HepG2 (cell line): Measurements from ENCODE around the gene KIF2C. TPM values are rescaled to one million over a fixed set of nuclear protein-coding genes. Genes with fewer than 3 reads are reported as not detected.

ENCODE experiments used
- ATAC-seq: fragments of 200-7000 bp; cut with Tn5 transposase; 3 replicates; pipeline ENCODE4 v1.9.1; 2020; ENCODE audit warnings: mild to moderate bottlenecking, moderate library complexity
- BruUV-seq: library from RNA; stranded (reverse); fragments of 400-500 nt; replicated peaks from 2 replicates; lab custom pipeline; 2021; lab: Mats Ljungman, UMichigan
- CTCF ChIA-PET: fragments of 300-600 bp; formaldehyde crosslinking; extraction: SDS; loops from one replicate; lab custom pipeline; 2021; ENCODE audit warnings: low total read pairs, inconsistent platforms, low intra/inter-chr PET ratio; lab: Yijun Ruan, JAX
- POLR2A ChIA-PET: fragments of 350-600 bp; sonication (Branson Sonifier 250); formaldehyde crosslinking; loops from one replicate; lab custom pipeline; 2020; ENCODE audit warnings: antibody characterized with exemption, inconsistent platforms; lab: Yijun Ruan, JAX
- DNase-seq: peaks from one replicate; pipeline ENCODE4 v3.0.0-alpha.2; 2015; ENCODE audit warnings: low spot score
- FAIRE-seq: peaks from 3 replicates; lab custom pipeline; 2011; peaks lifted over from hg19 to GRCh38; lab: Jason Lieb, UNC
- H2AFZ ChIP-seq: one replicate; pipeline ENCODE4 v1.6.1; 2011; ENCODE audit warnings: low read length, inconsistent platforms
- H3K27ac ChIP-seq: fragments of 300-600 bp; 3 replicates; pipeline ENCODE4 v1.8.0; 2011; ENCODE audit warnings: mixed run types, mild to moderate bottlenecking, mixed read lengths, low read length, inconsistent platforms; ENCODE audit not compliant: insufficient read depth; ENCODE audit errors: extremely low read length
- H3K27me3 ChIP-seq, 2 experiments: fragments of 200-600 bp in 1 of 2; 2 replicates in 1 of 2; 3 replicates in 1 of 2; pipeline versions ENCODE4 v1.6.0 to v1.8.0; 2011; ENCODE audit warnings: low read length in 2 of 2, mild to moderate bottlenecking in 2 of 2, moderate library complexity in 2 of 2, inconsistent platforms in 1 of 2; ENCODE audit not compliant: insufficient read depth in 2 of 2, control insufficient read depth in 1 of 2
- H3K36me3 ChIP-seq, 2 experiments: fragments of 200-600 bp in 1 of 2; replicated peaks in 1 of 2; 2 replicates in 1 of 2; 3 replicates in 1 of 2; pipeline versions ENCODE4 v1.5.1 to v1.8.0; 2011; ENCODE audit warnings: low read length in 2 of 2, inconsistent platforms in 1 of 2; ENCODE audit not compliant: insufficient read depth in 2 of 2, control insufficient read depth in 1 of 2
- H3K4me1 ChIP-seq: 2 replicates; pipeline ENCODE4 v1.5.1; 2012; ENCODE audit warnings: low read length, inconsistent platforms; ENCODE audit not compliant: insufficient read depth
- H3K4me2 ChIP-seq: 2 replicates; pipeline ENCODE4 v1.6.0; 2011; ENCODE audit warnings: low read depth, low read length, inconsistent platforms
- H3K4me3 ChIP-seq, 3 experiments: fragments of 200-600 bp in 1 of 3; sonication (generic), shearing (Covaris generic) in 1 of 3; replicated peaks in 1 of 3; 2 replicates each; pipeline ENCODE4 v1.5.1; 2011 to 2016; ENCODE audit warnings: low read length in 3 of 3, inconsistent platforms in 2 of 3, low read depth in 2 of 3, mild to moderate bottlenecking in 2 of 3, control low read depth in 1 of 3, mixed read lengths in 1 of 3; ENCODE audit not compliant: insufficient read depth in 1 of 3
- H3K79me2 ChIP-seq: one replicate; pipeline ENCODE4 v1.6.1; 2011; ENCODE audit warnings: low read length, inconsistent platforms; ENCODE audit not compliant: insufficient read depth
- H3K9ac ChIP-seq: 2 replicates; pipeline ENCODE4 v1.6.0; 2011; ENCODE audit warnings: mild to moderate bottlenecking, low read depth, low read length, inconsistent platforms; ENCODE audit not compliant: insufficient read depth
- H3K9me3 ChIP-seq: 2 replicates; pipeline ENCODE4 v1.5.1; 2012; ENCODE audit warnings: mild to moderate bottlenecking, low read length
- H4K20me1 ChIP-seq: 2 replicates; pipeline ENCODE4 v1.6.0; 2011; ENCODE audit warnings: inconsistent platforms, mild to moderate bottlenecking, low read length, moderate library complexity; ENCODE audit not compliant: insufficient read depth
- ATF7 ChIP-seq, 2 experiments: fragments of 450-650 bp in 1 of 2; sonication (generic) in 1 of 2; formaldehyde crosslinking in 1 of 2; IDR thresholded peaks; 2 replicates each; pipeline versions ENCODE4 v1.4.0 to v1.6.1; 2016 to 2020; ENCODE audit warnings: antibody characterized with exemption in 1 of 2, mild to moderate bottlenecking in 1 of 2, missing genetic modification reagents in 1 of 2
- DMTF1 ChIP-seq: sonication (generic); formaldehyde crosslinking; IDR thresholded peaks from 2 replicates; pipeline ENCODE4 v1.4.0; 2020; ENCODE audit warnings: mild to moderate bottlenecking, missing genetic modification reagents
- FOXA1 ChIP-seq, 2 experiments: fragments of 450-650 bp in 1 of 2; sonication (generic) in 1 of 2; formaldehyde crosslinking in 1 of 2; IDR thresholded peaks; 2 replicates each; pipeline versions ENCODE4 v1.4.0 to v1.6.1; 2016 to 2020; ENCODE audit warnings: missing genetic modification reagents in 1 of 2
- GATA4 ChIP-seq: sonication (generic); IDR thresholded peaks from 2 replicates; pipeline ENCODE4 v1.6.1; 2016; ENCODE audit warnings: antibody characterized with exemption, low read depth, borderline replicate concordance
- HMGXB4 ChIP-seq, 2 experiments: sonication (generic) in 1 of 2; formaldehyde crosslinking in 1 of 2; IDR thresholded peaks; 2 replicates each; pipeline versions ENCODE4 v1.4.0 to v1.6.1; 2018 to 2020; ENCODE audit warnings: missing genetic modification reagents in 2 of 2, borderline replicate concordance in 1 of 2, low read depth in 1 of 2, mild to moderate bottlenecking in 1 of 2, missing biosample characterization in 1 of 2
- KAT7 ChIP-seq: IDR thresholded peaks from 2 replicates; pipeline ENCODE4 v1.6.1; 2018; ENCODE audit warnings: borderline replicate concordance, missing compliant biosample characterization
- MYC ChIP-seq: sonication (generic); formaldehyde crosslinking; IDR thresholded peaks from 2 replicates; pipeline ENCODE4 v1.9.0; 2021; ENCODE audit warnings: missing genetic modification reagents, borderline replicate concordance
- STAG1 ChIP-seq: sonication (generic); formaldehyde crosslinking; IDR thresholded peaks from 2 replicates; pipeline ENCODE4 v1.4.0; 2020; ENCODE audit warnings: missing genetic modification reagents
- TBP ChIP-seq: sonication (generic); formaldehyde crosslinking; IDR thresholded peaks from 2 replicates; pipeline ENCODE4 v1.5.0; 2020; ENCODE audit warnings: missing genetic modification reagents
- ZBTB38 ChIP-seq: sonication (generic); formaldehyde crosslinking; IDR thresholded peaks from 2 replicates; pipeline ENCODE4 v1.5.1; 2020; ENCODE audit warnings: mild to moderate bottlenecking, missing genetic modification reagents
- ZNF460 ChIP-seq: sonication (generic); formaldehyde crosslinking; IDR thresholded peaks from 2 replicates; pipeline ENCODE4 v1.5.1; 2020; ENCODE audit warnings: missing genetic modification reagents, mild to moderate bottlenecking, borderline replicate concordance
- ZNF557 ChIP-seq: sonication (generic); formaldehyde crosslinking; IDR thresholded peaks from 2 replicates; pipeline ENCODE4 v1.4.0; 2020; ENCODE audit warnings: missing genetic modification reagents
- WGBS: methylation state at CpG from one replicate; pipeline ENCODE4 v1.1.6; 2017; ENCODE audit warnings: low lambda C conversion rate; 5-methylcytosine and 5-hydroxymethylcytosine counted together
- in situ Hi-C: cut with HindIII; loops from 2 replicates; pipeline ENCODE4 v1.10.0; 2017; ENCODE audit warnings: low pct_unique_long_range_greater_than_20kb; ENCODE audit not compliant: extremely low pct_ligation_motif_present
- intact Hi-C: fragments of 100-400 bp; cut with micrococcal nuclease; formaldehyde crosslinking; loops from one replicate; pipeline ENCODE4 v1.10.0; 2022; ENCODE audit not compliant: unreplicated experiment
- polyA plus RNA-seq, 8 experiments: library from polyadenylated mRNA; depleted of rRNA in 3 of 8; stranded (reverse) in 7 of 8; unstranded in 1 of 8; fragments of >200 nt; fragmentation: Illumina TruSeq in 4 of 8; extraction: Trizol in 4 of 8; gene quantifications; 2 replicates each; pipeline versions ENCODE4 v1.2.1 to v1.2.3, GENCODE V29; 2011 to 2016; ENCODE audit warnings: low read depth in 4 of 8, missing spikeins in 1 of 8, mixed read lengths in 1 of 8; ENCODE audit not compliant: insufficient read depth in 1 of 8
- total RNA-seq, 5 experiments: library from RNA; depleted of rRNA; stranded (reverse); fragments of >200 nt; fragmentation: Illumina TruSeq; extraction: Trizol; gene quantifications; 2 replicates each; pipeline ENCODE4 v1.2.3, GENCODE V29; 2016; ENCODE audit warnings: low read depth in 1 of 5

KIF2C gene
- total and polyA plus RNA-seq, 2 of the 13 experiments (the other 11 are each of a cell fraction or from before 2014, with no cell fraction given), result 29.7 to 53.7 TPM

GRCh38 chr1:44693900-44694299 lies 45.7 kb upstream of the KIF2C start:
- in situ Hi-C loops, result no loop called here
- TF ChIP-seq DMTF1 (CRISPR knock-in tag) (no peak), ATF7 (IDR thresholded peaks at IDR 0.05) (peak; percentile 62; the same call in 1 of the 2 replicates), ATF7 (CRISPR knock-in tag; IDR thresholded peaks at IDR 0.05) (no peak)
- TF ChIP-seq, all 625 proteins: peak for 1
- Histone ChIP-seq H3K27ac (no peak overlapping the region), H3K4me3 (no peak overlapping the region), H2AFZ (no peak overlapping the region), H3K4me2 (no peak overlapping the region), H3K79me2 (no peaks in the 10 kb centered on the region), H3K4me1 (peaks cover 33% of the 10 kb centered on the region), H4K20me1 (no peaks in the 10 kb centered on the region), H3K36me3 (no peaks in the 10 kb centered on the region), H3K27me3 (no peaks in the 10 kb centered on the region), H3K9me3 (no peaks in the 10 kb centered on the region), H3K9ac (no peak overlapping the region)
- intact Hi-C loops, result no loop called here
- no peak for ATAC-seq
- POLR2A ChIA-PET, result no interaction called here
- 92% methylated on average over 3 of the region's 3 CpGs for WGBS
- CTCF ChIA-PET, result no interaction called here
- no peak for DNase-seq
- no peak for FAIRE-seq
- no TSS peak for BruUV-seq

GRCh38 chr1:44694863-44695478 lies 44.7 kb upstream of the KIF2C start:
- Histone ChIP-seq H2AFZ (no peak overlapping the region), H3K9me3 (no peaks in the 10 kb centered on the region), H3K79me2 (no peaks in the 10 kb centered on the region), H3K27me3 (no peaks in the 10 kb centered on the region), H3K4me2 (no peak overlapping the region), H4K20me1 (no peaks in the 10 kb centered on the region), H3K4me1 (peaks cover 28% of the 10 kb centered on the region), H3K27ac (no peak overlapping the region), H3K4me3 (no peak overlapping the region), H3K36me3 (no peaks in the 10 kb centered on the region), H3K9ac (no peak overlapping the region)
- ATAC-seq (peak; percentile 86), FAIRE-seq (no peak), DNase-seq (peak; percentile 50)
- ChIA-PET CTCF (no interaction called here), POLR2A (no interaction called here)
- WGBS, result 63% methylated on average over 7 of the region's 7 CpGs
- in situ Hi-C loops (no loop called here), intact Hi-C loops (no loop called here)
- BruUV-seq, result no TSS peak
- TF ChIP-seq TBP (CRISPR knock-in tag), result no peak
- no peak for TF ChIP-seq FOXA1 (IDR thresholded peaks at IDR 0.05)
- TF ChIP-seq FOXA1 (CRISPR knock-in tag; IDR thresholded peaks at IDR 0.05), result peak; percentile 29; the same call in 1 of the 2 replicates
- TF ChIP-seq ZBTB38 (CRISPR knock-in tag), result no peak
- peak; percentile 23 for TF ChIP-seq STAG1 (CRISPR knock-in tag)
- no peak for TF ChIP-seq HMGXB4 (CRISPR knock-in tag; IDR thresholded peaks at IDR 0.05; ENCODE audit: borderline replicate concordance in 1 of 2, low read depth in 1 of 2)
- no peak for TF ChIP-seq GATA4
- TF ChIP-seq MYC, result no peak
- no peak for TF ChIP-seq KAT7
- TF ChIP-seq ZNF460 (CRISPR knock-in tag), result no peak
- TF ChIP-seq ZNF557 (CRISPR knock-in tag), result no peak
